ENCODE results near the gene PHRF1.

Gene PHRF1

DNA sequence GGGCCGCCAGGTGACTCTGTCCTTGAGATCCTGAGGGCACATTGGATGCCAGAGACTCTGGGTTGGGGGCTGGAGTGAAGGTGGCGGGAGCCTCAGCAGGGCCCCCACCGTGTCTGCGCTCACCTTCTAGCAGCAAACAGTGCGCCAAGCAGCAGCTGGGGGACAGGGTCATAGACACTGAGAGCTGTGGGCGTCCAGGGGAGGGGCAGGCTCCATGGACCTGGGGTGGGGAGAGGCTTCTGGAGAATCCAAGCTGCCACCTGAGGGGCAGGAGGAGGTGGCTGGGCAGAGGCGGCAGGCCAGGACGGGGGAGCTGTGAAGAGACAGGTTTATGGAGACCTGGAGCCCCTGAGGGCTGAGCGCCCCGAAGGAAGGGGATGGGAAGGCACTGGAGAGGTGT is 8.0 kb downstream of the PHRF1 start:
- in situ Hi-C loops (cut with HindIII; ENCODE audit: low sequenced_read_pairs): no loop called here

DNA sequence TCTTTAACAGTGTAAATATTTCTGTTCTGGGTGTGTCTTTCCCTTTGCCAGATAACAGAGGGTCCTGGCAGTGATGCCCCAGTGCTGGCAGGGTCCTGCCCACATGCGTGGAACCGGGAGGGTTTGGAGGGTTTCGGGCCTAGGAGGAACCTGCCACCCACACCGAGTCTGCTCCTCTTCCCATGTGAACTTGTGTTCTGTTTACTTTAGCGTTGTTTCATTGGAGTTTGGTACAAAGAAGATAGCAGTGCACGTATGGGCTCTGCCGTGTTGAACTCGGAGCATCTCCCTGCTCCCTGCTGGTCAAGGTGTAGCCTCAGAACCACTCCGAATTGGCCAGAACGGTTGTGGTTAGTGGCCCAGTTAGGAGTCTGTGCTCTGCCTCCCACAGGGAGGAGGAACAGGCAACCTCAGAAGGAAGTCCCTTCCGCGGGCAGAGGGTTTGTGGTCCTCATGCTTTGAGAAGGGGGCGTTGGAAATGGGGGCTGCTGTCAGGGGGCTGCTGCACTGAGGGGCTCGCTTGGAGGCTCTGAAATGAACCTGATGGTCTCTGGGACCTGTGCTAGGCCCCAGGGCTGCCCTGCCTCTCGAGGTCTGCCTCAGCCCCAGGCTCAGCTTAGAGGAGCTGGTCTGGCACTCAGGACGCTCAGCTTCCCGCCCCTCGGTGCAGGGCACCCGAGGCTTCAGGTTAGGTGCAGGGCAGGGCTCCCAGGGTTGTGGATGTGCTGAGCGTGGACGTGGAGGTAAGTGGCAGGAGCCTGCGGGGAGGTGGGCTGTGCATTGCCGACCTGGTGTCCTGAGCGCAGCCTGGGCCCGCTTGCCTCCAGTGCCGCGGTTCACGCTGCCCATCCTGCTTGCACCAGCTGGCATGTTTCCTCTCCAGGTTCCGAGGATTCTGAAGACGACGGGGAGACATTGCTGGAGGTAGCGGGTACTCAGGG is 10.4 kb downstream of the PHRF1 start:
- TF ChIP-seq, protein P1, sequence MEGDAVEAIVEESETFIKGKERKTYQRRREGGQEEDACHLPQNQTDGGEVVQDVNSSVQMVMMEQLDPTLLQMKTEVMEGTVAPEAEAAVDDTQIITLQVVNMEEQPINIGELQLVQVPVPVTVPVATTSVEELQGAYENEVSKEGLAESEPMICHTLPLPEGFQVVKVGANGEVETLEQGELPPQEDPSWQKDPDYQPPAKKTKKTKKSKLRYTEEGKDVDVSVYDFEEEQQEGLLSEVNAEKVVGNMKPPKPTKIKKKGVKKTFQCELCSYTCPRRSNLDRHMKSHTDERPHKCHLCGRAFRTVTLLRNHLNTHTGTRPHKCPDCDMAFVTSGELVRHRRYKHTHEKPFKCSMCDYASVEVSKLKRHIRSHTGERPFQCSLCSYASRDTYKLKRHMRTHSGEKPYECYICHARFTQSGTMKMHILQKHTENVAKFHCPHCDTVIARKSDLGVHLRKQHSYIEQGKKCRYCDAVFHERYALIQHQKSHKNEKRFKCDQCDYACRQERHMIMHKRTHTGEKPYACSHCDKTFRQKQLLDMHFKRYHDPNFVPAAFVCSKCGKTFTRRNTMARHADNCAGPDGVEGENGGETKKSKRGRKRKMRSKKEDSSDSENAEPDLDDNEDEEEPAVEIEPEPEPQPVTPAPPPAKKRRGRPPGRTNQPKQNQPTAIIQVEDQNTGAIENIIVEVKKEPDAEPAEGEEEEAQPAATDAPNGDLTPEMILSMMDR (IDR thresholded peaks at IDR 0.05; ENCODE audit: low read depth, low read length, missing control alignments): no peak
- in situ Hi-C loops (cut with HindIII; ENCODE audit: low sequenced_read_pairs): no loop called here
- no peak overlapping the region for H3K4me3 ChIP-seq (ENCODE audit: low read depth, low read length)
- DNase-seq (ENCODE audit: low read depth): no peak

More for the DNA sequence above, 8.0 kb downstream of the PHRF1 start:
- TF ChIP-seq, protein P1 (IDR thresholded peaks at IDR 0.05; ENCODE audit: low read depth, low read length, missing control alignments): no peak
- no peak for DNase-seq (ENCODE audit: low read depth)
- no peak overlapping the region for H3K4me3 ChIP-seq (ENCODE audit: low read depth, low read length)

DNA sequence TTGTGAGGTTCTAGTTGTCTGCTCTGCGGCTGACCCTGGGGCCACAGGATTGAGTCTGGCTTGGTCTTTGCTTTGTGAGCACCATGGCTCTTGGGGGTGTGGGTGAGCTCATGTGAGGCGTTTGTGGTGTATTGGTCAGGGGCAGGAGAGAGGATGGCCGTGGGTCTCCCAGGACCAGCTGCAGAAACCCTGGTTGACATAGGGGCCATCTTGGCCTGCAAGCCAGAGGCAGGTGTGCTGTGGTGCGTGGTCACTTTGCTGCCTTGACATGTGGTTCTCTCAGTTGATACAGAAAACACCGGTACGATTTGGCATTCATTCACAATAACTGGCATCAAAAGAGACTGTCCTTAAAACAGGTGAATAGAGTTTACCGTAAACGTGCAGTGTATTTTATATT is 11.3 kb downstream of the PHRF1 start:
- in situ Hi-C loops (cut with HindIII; ENCODE audit: low sequenced_read_pairs): no loop called here
- TF ChIP-seq, protein P1 (IDR thresholded peaks at IDR 0.05; ENCODE audit: low read depth, low read length, missing control alignments): no peak
- DNase-seq (ENCODE audit: low read depth): no peak
- H3K4me3 ChIP-seq (ENCODE audit: low read depth, low read length): no peak overlapping the region

DNA sequence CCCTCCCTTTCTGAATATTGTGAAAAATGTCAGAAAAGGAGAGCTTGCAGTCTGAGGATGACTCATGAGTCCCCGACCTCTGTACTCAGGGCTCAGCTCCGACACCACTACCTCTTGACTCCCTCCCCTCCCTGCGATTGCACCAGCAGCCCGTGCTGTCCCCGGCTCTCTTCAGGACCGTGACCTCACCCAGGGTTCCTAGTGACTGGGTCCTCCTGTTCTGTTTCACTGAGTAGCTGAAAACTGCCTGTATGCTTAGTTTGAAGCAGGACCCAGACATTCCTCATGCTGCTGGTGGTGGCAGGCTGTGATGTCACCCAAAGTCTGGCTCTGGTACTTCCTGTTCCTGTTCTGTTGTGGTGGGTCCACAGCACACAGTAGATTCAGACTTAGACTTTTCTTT is 11.7 kb downstream of the PHRF1 start:
- H3K4me3 ChIP-seq (ENCODE audit: low read depth, low read length): no peak overlapping the region
- in situ Hi-C loops (cut with HindIII; ENCODE audit: low sequenced_read_pairs): no loop called here
- TF ChIP-seq, protein P1 (IDR thresholded peaks at IDR 0.05; ENCODE audit: low read depth, low read length, missing control alignments): no peak
- no peak for DNase-seq (ENCODE audit: low read depth)

DNA sequence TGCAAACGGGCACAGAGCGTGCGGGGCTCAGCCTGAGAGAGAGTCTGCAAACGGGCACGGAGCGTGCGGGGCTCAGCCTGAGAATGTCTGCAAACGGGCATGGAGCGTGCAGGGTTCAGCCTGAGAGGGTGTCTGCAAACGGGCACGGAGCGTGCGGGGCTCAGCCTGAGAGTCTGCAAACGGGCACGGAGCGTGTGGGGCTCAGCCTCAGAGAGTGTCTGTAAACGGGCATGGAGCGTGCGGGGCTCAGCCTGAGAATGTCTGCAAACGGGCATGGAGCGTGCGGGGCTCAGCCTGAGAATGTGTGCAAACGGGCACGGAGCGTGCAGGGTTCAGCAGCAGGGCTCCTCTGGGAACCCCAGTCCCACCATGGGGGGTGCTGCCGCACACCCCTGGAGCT is 13.5 kb downstream of the PHRF1 start:
- TF ChIP-seq, protein P1 (IDR thresholded peaks at IDR 0.05; ENCODE audit: low read depth, low read length, missing control alignments): no peak
- no peak for DNase-seq (ENCODE audit: low read depth)
- no peak overlapping the region for H3K4me3 ChIP-seq (ENCODE audit: low read depth, low read length)
- in situ Hi-C loops (cut with HindIII; ENCODE audit: low sequenced_read_pairs): no loop called here

DNA sequence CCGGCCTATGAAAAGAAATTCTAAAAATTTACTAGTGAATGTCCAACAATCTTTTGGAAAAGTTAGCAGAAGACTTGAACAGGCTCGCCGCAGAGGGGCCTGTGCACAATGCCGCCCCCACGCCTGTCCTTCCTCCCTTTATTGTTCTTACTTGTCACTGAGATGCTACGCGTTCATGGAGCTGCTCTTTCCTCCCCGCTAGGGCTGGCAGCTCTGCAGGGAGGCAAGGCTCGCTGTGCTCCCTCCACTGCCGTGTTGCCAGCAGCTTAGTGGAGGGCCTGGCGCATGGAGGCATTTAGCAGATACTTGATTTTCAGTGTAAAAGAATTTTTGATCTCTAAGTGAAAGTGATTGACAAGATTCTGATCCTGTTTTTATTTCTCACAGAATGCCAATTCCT is 14.7 kb downstream of the PHRF1 start:
- TF ChIP-seq, protein P1 (IDR thresholded peaks at IDR 0.05; ENCODE audit: low read depth, low read length, missing control alignments): no peak
- H3K4me3 ChIP-seq (ENCODE audit: low read depth, low read length): no peak overlapping the region
- DNase-seq (ENCODE audit: low read depth): no peak
- in situ Hi-C loops (cut with HindIII; ENCODE audit: low sequenced_read_pairs): no loop called here
